ENCODE results near the gene RGS7. TPM values are rescaled to one million over a fixed set of nuclear protein-coding genes. Genes with fewer than 3 reads are reported as not detected.

Gene RGS7
- total RNA-seq, 1 donor from 2014 or later = 0.18 TPM

- Histone ChIP-seq H3K4me3 (ENCODE audit: insufficient read depth, low read depth, low read length) (no peak overlapping the region), H3K4me1 (ENCODE audit: insufficient read depth, low read length) (no peaks in the 10 kb centered on the region), H3K79me2 (ENCODE audit: insufficient read depth, low read length) (no peaks in the 10 kb centered on the region), H4K20me1 (ENCODE audit: insufficient read depth, low read length) (no peaks in the 10 kb centered on the region), H2AFZ (ENCODE audit: low read depth, low read length) (no peak overlapping the region), H3K4me2 (ENCODE audit: low read length) (no peak overlapping the region), H3K27ac (ENCODE audit: low read depth, low read length) (no peak overlapping the region), H3K9ac (ENCODE audit: low read length) (no peak overlapping the region), H3K36me3 (ENCODE audit: insufficient read depth, low read length) (no peaks in the 10 kb centered on the region), H3K9me3 (ENCODE audit: insufficient read depth, low read depth, low read length) (no peaks in the 10 kb centered on the region), H3K27me3 (ENCODE audit: insufficient read depth, low read length) (no peaks in the 10 kb centered on the region)
- no peak for FAIRE-seq
- no peak overlapping the region for H3K27ac Mint-ChIP-seq (ENCODE audit: unreplicated experiment)
- DNase-seq (ENCODE audit: low read depth) = no peak
- H3K4me1 Mint-ChIP-seq (ENCODE audit: low read depth, unreplicated experiment) = no peaks in the 10 kb centered on the region
- H3K9me3 Mint-ChIP-seq (ENCODE audit: unreplicated experiment) = peaks cover 1% of the 10 kb centered on the region
- TF ChIP-seq EZH2 (IDR thresholded peaks at IDR 0.05; ENCODE audit: insufficient read depth, low read length) = no peak
- TF ChIP-seq, protein P1, sequence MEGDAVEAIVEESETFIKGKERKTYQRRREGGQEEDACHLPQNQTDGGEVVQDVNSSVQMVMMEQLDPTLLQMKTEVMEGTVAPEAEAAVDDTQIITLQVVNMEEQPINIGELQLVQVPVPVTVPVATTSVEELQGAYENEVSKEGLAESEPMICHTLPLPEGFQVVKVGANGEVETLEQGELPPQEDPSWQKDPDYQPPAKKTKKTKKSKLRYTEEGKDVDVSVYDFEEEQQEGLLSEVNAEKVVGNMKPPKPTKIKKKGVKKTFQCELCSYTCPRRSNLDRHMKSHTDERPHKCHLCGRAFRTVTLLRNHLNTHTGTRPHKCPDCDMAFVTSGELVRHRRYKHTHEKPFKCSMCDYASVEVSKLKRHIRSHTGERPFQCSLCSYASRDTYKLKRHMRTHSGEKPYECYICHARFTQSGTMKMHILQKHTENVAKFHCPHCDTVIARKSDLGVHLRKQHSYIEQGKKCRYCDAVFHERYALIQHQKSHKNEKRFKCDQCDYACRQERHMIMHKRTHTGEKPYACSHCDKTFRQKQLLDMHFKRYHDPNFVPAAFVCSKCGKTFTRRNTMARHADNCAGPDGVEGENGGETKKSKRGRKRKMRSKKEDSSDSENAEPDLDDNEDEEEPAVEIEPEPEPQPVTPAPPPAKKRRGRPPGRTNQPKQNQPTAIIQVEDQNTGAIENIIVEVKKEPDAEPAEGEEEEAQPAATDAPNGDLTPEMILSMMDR (IDR thresholded peaks at IDR 0.05; ENCODE audit: insufficient read depth, low read depth, low read length) = no peak
- H3K4me3 Mint-ChIP-seq (ENCODE audit: unreplicated experiment) = no peak overlapping the region
- H3K27me3 Mint-ChIP-seq (ENCODE audit: low read depth, unreplicated experiment) = no peaks in the 10 kb centered on the region
- no peaks in the 10 kb centered on the region for H3K36me3 Mint-ChIP-seq (ENCODE audit: low read depth, unreplicated experiment)
Measured at GRCh38 chr1:241020851-241021697, 335.9 kb downstream of the RGS7 start.

- Mint-ChIP-seq H3K27ac (ENCODE audit: unreplicated experiment) (no peak overlapping the region), H3K27me3 (ENCODE audit: low read depth, unreplicated experiment) (no peaks in the 10 kb centered on the region), H3K4me3 (ENCODE audit: unreplicated experiment) (no peak overlapping the region), H3K9me3 (ENCODE audit: unreplicated experiment) (no peaks in the 10 kb centered on the region), H3K36me3 (ENCODE audit: low read depth, unreplicated experiment) (no peaks in the 10 kb centered on the region), H3K4me1 (ENCODE audit: low read depth, unreplicated experiment) (no peaks in the 10 kb centered on the region)
- Histone ChIP-seq H4K20me1 (ENCODE audit: insufficient read depth, low read length) (no peaks in the 10 kb centered on the region), H3K9ac (ENCODE audit: low read length) (no peak overlapping the region), H3K4me3 (ENCODE audit: insufficient read depth, low read depth, low read length) (no peak overlapping the region), H3K9me3 (ENCODE audit: insufficient read depth, low read depth, low read length) (no peaks in the 10 kb centered on the region), H3K79me2 (ENCODE audit: insufficient read depth, low read length) (no peaks in the 10 kb centered on the region), H3K36me3 (ENCODE audit: insufficient read depth, low read length) (no peaks in the 10 kb centered on the region), H3K4me2 (ENCODE audit: low read length) (no peak overlapping the region), H3K27ac (ENCODE audit: low read depth, low read length) (no peak overlapping the region), H3K4me1 (ENCODE audit: insufficient read depth, low read length) (no peaks in the 10 kb centered on the region), H2AFZ (ENCODE audit: low read depth, low read length) (no peak overlapping the region), H3K27me3 (ENCODE audit: insufficient read depth, low read length) (no peaks in the 10 kb centered on the region)
- TF ChIP-seq EZH2 (IDR thresholded peaks at IDR 0.05; ENCODE audit: insufficient read depth, low read length) = no peak
- TF ChIP-seq, protein P1 (IDR thresholded peaks at IDR 0.05; ENCODE audit: insufficient read depth, low read depth, low read length) = no peak
- FAIRE-seq (no peak), DNase-seq (ENCODE audit: low read depth) (no peak)
Measured at GRCh38 chr1:241012708-241013340, 344.2 kb downstream of the RGS7 start.

DNA sequence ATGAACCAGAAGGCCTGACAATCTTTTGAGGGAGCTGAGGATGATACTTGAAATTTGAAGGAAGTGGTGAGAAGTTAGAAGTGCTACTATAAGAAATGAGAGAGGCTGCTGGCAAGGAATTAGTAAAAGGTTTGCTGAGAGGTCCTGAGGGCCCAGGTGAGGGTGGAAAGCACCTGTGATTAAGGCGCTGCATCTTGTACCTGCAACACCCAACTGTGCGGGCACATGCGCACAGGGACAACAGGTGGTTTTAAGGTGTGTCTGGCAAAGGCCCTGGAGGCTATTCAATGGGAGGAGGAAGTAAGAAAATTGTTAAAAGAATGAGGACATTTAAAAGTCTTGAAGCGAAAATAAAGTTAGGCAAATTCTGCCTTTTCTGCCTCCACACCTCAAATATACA, 349.3 kb downstream of the RGS7 start:
- TF ChIP-seq, protein P1 (IDR thresholded peaks at IDR 0.05; ENCODE audit: insufficient read depth, low read depth, low read length) = no peak
- TF ChIP-seq EZH2 (IDR thresholded peaks at IDR 0.05; ENCODE audit: insufficient read depth, low read length) = no peak
- FAIRE-seq (no peak), DNase-seq (ENCODE audit: low read depth) (no peak)
- H3K4me1 Mint-ChIP-seq (ENCODE audit: low read depth, unreplicated experiment) = no peaks in the 10 kb centered on the region
- Histone ChIP-seq H4K20me1 (ENCODE audit: insufficient read depth, low read length) (no peaks in the 10 kb centered on the region), H3K4me3 (ENCODE audit: insufficient read depth, low read depth, low read length) (no peak overlapping the region), H3K36me3 (ENCODE audit: insufficient read depth, low read length) (no peaks in the 10 kb centered on the region), H3K27me3 (ENCODE audit: insufficient read depth, low read length) (no peaks in the 10 kb centered on the region), H2AFZ (ENCODE audit: low read depth, low read length) (no peak overlapping the region), H3K9me3 (ENCODE audit: insufficient read depth, low read depth, low read length) (no peaks in the 10 kb centered on the region), H3K4me2 (ENCODE audit: low read length) (no peak overlapping the region), H3K9ac (ENCODE audit: low read length) (no peak overlapping the region), H3K27ac (ENCODE audit: low read depth, low read length) (no peak overlapping the region), H3K4me1 (ENCODE audit: insufficient read depth, low read length) (no peaks in the 10 kb centered on the region), H3K79me2 (ENCODE audit: insufficient read depth, low read length) (no peaks in the 10 kb centered on the region)
- H3K36me3 Mint-ChIP-seq (ENCODE audit: low read depth, unreplicated experiment) = no peaks in the 10 kb centered on the region
- no peak overlapping the region for H3K27ac Mint-ChIP-seq (ENCODE audit: unreplicated experiment)
- H3K27me3 Mint-ChIP-seq (ENCODE audit: low read depth, unreplicated experiment) = no peaks in the 10 kb centered on the region
- no peak overlapping the region for H3K4me3 Mint-ChIP-seq (ENCODE audit: unreplicated experiment)
- no peaks in the 10 kb centered on the region for H3K9me3 Mint-ChIP-seq (ENCODE audit: unreplicated experiment)

Data from astrocyte (in vitro differentiated cells and primary cell).